HK-2 (cell line): ENCODE measurements around the gene CAMKK2.
"Not testable (repeated sequence)": the region's sequence is repeated elsewhere in the genome, so short reads cannot be mapped to it uniquely, and the experiment has no call there.

Experiments
- DNase-seq: peaks from one replicate; pipeline ENCODE4 v3.0.0-alpha.2; 2018; ENCODE audit not compliant: unreplicated experiment

Gene CAMKK2

GRCh38 chr12:121298411-121298810 is 1.9 kb upstream of the CAMKK2 start:
- not testable (repeated sequence) for DNase-seq

GRCh38 chr12:121297435-121297991 is 1.0 kb upstream of the CAMKK2 start:
- peak; percentile 45 for DNase-seq

- peak; percentile 37 for DNase-seq
Measured at GRCh38 chr12:121295746-121296617, 527 bp downstream of the CAMKK2 start.

DNA sequence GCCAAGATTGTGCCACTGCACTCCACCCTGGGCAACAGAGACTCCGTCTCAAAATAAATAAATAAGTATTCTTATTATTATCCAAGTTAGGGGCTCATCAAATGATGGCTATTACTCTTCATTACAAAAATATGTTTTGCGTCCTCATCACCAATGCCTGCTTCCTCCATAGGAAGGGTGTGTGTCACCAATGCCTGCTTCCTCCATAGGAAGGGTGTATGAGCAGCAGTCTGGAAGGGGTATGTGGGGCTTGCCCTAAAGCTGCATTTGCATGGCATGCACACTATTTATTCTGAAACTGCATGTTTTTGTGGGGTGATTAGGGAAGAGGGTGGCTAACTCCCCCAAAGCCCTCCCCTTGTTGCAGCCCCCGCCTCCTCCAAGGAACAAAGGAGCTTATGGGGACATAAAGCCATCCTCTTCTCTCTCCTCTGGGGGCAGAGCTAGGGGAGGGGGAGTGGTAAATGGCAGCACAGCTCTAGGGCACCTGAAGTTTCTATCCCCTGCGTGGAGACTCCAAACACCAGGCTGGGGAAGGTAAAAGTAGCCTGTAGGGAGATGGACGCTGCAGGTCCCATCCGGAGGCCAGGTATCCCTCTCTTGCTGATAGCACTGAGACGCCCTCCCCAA is 1.3 kb downstream of the CAMKK2 start:
- DNase-seq, result no peak

- DNase-seq, result no peak
Measured at GRCh38 chr12:121294151-121294889, 2.2 kb downstream of the CAMKK2 start.

DNA sequence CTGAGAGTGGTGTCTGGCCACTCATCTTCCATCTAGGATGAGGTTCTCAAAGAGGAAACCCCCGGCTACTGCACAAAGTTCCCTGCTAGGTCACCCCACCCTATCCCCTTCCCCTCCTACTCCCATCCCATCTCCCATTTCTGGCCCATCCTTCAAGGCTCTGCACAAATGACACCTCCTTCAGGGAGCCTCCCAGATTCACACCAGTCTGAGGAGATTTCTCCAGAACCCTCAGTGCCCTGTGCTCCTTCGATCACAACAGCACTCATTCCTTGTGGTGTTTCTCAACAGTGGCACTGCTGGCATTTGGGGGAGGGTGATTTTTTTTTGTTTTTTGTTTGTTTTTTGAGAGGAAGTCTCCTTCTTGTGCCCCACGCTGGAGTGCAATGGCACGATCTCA is 2.9 kb downstream of the CAMKK2 start:
- no peak for DNase-seq

DNA sequence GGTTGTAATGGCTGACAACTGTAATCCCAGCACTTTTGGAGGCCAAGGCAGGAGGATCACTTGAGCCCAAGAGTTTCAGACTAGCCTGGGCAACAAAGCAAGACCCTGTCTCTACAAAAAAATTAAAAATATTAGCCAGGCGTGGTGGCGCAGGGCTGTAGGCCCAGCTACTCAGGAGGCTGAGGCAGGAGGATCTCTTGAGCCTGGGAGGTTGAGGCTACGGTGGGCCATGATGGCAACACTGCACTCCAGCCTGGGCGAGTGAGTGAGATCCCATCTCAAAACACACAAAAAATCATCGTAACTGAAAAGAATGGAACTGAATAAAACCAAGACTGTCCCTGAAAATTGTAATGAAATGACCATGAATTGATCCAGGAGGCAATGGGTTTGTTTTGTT is 6.1 kb downstream of the CAMKK2 start:
- DNase-seq, result no peak

DNA sequence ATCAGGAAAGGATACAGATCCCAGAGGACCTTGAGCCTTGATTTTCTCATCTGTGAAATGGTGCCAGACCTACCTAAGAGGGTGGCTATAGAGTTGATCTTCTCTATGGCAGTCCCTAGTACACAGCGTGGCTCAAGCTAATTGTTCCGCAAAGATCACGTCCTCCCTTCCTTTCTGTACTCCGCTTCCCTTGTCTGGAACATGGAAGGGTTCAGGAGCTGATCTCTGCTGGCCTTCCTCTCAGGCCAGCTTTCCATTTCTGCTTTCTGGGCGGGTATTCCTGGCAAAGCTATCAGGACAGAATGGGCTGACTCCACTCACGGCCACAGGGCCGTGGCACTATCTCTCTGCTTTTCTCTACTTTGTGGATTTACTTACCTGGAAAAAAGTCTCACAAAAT is 6.5 kb downstream of the CAMKK2 start:
- DNase-seq, result no peak

GRCh38 chr12:121288986-121289385 is 7.5 kb downstream of the CAMKK2 start:
- DNase-seq, result no peak

DNA sequence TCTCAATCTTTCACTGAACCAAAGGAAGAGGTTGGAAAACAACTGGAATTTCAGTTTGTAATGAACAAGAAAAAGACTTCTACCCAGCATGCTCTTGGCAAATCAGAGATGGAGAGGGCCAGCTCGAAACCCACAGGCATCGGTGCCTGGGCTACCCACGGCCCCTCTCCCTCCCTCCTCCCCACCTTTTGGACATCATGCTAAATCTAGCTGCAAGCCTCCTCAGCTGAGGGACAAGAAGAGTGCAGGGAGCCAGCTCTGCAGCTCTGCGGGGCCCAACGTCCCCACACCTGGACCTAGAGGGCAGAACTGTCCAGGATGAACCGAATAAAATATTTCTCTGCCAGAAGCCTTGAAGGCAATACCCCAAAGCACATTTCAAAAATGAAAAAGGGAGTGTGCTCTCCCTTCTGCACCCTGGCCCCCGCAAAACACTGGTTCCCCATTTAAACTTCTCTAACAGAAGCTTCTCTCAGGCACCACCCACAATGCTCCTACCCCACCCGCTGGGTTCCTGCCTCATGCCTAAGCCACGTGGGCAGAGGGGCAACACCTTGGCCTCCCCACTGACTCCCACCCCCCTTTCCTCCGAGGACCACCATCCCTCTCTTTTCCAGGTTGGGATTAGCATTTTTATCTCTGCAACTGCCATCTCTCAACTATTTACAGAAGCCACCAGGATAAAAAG is 8.2 kb downstream of the CAMKK2 start:
- DNase-seq, result no peak

DNA sequence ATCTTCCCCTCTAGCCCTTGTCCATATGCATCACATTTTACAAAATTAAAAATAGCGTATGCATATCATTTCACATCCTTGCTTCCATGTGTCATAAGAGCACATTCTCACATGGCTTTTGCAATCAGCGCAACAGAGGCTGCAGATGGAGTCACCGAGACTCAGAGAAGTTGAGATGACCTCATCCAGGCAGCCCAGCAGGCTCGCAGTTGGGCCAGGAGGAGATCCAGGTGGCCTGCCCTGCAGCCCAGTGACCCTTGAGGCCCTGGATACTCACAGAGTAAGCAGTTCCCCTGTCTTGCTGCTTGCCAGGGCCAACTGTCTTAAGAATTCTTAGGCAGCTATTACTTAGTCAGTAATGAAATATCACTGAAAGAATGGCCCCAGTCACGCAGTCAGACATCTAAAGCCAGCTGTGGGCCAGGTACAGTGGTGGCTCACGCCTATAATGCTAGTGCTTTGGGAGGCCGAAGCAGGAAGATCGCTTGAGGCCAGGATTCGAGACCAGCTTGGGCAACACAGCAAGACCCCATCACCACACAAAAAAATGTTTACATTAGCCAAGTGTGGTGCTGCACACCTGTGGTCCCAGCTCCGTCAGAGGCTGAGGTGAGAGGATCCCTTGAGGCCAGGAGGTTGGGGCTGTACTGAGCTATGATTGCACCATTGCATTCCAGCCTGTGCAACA is 9.1 kb downstream of the CAMKK2 start:
- no peak for DNase-seq

DNA sequence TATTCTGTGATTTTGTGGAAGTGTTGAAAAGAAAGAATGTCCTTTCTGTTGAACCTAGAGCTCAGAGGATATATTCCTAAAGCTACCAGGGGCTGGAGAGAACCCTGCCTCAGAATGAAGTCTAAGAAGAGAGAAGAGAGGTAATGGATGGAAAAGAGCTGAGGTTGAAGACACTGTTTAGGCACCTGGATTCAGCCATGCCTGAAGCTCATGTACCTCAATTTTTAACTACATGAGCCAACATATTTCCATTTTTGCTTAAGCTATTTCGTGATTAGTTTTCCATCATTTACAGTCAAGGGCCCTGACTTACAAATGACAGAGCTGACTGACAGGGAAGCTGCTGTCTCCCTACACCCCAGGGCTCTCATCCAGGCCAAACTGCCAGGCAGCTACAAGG is 10.7 kb downstream of the CAMKK2 start:
- no peak for DNase-seq

DNA sequence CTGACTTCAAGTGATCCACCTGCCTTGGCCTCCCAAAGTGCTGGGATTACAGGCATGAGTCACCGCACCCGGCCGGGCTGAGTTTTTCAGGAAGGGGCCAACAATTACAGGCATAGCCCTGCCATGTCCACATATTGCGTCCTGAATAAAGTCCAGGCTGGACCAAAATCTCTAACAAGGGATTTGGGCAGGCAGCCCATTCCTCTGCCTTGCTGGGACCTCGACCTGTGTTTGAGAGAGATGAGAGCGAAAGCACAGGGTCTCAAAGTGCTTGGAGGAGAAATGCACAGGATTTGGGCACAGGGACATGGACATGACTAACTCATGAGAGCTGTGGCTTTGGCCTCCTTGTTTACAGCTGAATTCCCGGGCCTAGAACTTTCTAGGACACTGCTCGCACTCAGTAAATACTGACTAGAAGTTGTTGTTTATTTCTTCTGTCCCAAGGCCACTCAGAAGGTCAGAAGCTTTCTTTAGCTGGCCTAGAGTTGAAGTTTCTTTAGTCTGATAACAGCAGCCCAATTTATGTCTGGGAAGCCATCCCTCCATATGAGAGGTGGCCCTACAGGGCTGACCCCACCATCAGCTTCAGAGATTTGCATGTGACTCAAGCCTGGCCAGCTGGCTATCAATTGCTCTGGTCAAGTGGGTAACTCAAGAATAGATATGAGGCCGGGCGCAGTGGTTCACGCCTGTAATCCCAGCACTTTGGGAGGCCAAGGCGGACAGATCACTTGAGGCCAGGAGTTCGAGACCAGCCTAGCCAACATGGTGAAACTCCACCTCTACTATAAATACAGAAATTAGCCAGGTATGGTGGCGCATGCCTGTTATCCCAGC is 11.7 kb downstream of the CAMKK2 start:
- no peak for DNase-seq

GRCh38 chr12:121283841-121284240 is 12.7 kb downstream of the CAMKK2 start:
- DNase-seq, result no peak

GRCh38 chr12:121283388-121283787 is 13.1 kb downstream of the CAMKK2 start:
- DNase-seq, result no peak

DNA sequence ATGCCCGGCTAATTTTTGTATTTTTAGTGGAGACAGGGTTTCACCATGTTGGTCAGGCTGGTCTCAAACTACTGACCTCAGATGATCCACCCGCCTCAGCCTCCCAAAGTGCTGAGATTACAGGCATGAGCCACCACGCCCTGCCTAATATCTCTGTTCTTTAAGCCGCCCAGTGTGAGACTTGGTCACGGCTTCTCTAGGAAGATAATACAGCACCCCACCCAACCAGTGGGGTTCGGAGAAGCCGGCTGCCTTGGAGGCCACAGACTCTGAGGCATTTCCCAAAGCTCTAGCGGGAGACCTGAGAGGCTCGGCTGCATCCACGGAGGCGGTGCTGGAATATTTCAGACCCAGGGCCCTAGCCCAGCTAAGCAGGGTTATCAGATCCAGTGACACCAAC is 13.6 kb downstream of the CAMKK2 start:
- DNase-seq, result not testable (repeated sequence)

GRCh38 chr12:121282072-121282742 is 14.3 kb downstream of the CAMKK2 start:
- no peak for DNase-seq

DNA sequence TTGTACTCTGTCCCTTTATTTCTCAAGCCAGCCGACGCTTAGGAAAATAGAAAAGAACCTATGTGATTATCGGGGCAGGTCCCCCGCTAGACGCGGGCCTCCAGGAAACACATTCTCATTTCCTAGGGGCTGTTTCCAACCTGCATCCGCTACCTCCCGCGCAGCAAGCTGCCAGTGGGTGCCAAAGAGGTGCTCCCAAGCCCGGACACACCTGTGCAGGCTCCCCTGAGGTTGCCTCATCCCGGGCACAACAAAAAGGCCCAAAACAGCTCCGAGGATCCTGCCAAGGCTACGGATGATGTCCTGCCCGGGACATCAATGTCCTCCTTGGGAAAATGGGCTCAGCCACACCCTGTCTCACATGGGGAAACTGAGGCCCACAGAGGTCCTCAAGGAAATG is 15.4 kb downstream of the CAMKK2 start:
- DNase-seq, result not testable (repeated sequence)

DNA sequence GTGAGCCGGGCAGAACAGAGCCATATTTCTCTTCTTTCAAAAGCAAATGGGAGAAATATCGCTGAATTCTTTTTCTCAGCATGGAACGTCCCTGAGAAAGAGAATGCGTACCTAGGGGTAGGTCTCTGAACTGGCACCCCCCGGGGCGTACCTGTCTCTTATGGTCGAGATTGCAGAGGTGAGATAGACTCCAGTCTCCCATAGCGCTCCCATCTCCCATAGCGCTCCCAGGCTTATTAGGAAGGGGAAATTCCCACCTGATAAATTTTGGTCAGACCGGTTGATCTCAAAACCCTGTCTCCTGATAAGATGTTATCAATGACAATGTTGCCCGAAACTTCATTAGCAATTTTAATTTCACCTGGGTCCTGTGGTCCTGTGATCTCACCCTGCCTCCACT is 16.0 kb downstream of the CAMKK2 start:
- not testable (repeated sequence) for DNase-seq

- no peak for DNase-seq
Measured at GRCh38 chr12:121279507-121279915, 17.0 kb downstream of the CAMKK2 start.
